ENCODE results near the gene ARMS2.

DNA sequence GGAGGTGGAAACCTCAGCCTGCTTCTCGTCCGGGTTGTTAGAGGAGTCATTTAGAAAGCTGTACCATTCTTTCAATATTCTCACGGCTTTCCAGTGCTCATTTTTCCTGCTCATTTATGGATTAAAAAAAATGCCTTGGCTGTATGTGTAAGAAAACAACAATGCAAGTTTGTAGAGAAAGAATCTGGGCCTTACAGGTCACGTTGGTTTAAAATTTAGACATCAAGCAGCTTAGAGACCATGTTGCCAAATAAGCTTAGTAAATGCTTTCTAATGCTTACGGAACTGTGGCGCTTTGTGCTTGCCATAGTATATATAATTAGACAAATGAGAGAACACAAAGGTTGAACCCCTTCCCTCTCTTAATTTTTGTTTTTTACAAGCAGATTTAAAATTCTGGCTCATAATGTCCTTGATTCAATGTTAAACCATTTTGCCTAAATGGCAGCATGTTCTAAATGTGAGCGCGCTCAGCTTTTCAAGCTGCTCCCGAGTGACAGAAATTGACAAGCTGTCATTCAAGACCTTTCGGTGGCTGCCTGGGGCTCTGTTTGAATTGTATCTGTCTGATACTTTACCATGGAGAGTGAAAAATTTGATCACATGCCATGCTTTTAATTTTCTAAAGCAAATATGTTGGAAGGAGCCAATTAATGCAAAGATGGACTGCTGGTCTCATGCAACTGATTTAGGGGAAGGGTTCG lies 1.1 kb downstream of the ARMS2 start:
- TF ChIP-seq, protein P1, sequence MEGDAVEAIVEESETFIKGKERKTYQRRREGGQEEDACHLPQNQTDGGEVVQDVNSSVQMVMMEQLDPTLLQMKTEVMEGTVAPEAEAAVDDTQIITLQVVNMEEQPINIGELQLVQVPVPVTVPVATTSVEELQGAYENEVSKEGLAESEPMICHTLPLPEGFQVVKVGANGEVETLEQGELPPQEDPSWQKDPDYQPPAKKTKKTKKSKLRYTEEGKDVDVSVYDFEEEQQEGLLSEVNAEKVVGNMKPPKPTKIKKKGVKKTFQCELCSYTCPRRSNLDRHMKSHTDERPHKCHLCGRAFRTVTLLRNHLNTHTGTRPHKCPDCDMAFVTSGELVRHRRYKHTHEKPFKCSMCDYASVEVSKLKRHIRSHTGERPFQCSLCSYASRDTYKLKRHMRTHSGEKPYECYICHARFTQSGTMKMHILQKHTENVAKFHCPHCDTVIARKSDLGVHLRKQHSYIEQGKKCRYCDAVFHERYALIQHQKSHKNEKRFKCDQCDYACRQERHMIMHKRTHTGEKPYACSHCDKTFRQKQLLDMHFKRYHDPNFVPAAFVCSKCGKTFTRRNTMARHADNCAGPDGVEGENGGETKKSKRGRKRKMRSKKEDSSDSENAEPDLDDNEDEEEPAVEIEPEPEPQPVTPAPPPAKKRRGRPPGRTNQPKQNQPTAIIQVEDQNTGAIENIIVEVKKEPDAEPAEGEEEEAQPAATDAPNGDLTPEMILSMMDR (IDR thresholded peaks at IDR 0.05; ENCODE audit: low read length) = no peak
- TF ChIP-seq EZH2 (IDR thresholded peaks at IDR 0.05; ENCODE audit: borderline replicate concordance, low read length) = no peak

All from OCI-LY1 (cell line).